ENCODE data around the gene NGFR.

DNA sequence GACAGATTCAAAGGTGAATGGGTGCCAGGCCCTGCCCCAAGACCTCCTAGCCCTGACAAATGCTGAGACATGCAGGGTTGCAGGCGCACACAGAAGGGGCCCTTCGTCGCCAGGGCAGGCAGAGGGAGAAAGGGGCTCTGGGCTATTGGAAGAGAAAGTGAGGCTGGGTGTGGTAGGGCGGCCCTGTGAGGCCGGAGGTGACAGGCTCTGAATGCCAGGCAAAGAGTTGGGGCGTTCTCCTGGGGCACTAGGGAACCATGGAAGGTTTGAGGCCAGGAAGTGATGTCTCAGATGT is 54.2 kb downstream of the NGFR start:
- TF ChIP-seq, protein P1, sequence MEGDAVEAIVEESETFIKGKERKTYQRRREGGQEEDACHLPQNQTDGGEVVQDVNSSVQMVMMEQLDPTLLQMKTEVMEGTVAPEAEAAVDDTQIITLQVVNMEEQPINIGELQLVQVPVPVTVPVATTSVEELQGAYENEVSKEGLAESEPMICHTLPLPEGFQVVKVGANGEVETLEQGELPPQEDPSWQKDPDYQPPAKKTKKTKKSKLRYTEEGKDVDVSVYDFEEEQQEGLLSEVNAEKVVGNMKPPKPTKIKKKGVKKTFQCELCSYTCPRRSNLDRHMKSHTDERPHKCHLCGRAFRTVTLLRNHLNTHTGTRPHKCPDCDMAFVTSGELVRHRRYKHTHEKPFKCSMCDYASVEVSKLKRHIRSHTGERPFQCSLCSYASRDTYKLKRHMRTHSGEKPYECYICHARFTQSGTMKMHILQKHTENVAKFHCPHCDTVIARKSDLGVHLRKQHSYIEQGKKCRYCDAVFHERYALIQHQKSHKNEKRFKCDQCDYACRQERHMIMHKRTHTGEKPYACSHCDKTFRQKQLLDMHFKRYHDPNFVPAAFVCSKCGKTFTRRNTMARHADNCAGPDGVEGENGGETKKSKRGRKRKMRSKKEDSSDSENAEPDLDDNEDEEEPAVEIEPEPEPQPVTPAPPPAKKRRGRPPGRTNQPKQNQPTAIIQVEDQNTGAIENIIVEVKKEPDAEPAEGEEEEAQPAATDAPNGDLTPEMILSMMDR (conservative IDR thresholded peaks at IDR 0.05; ENCODE audit: low read depth, low read length): no peak
- no peak for TF ChIP-seq EZH2 (IDR thresholded peaks at IDR 0.05; ENCODE audit: low read length, unreplicated experiment)
